Pulmonary artery endothelial cell (primary cell): ENCODE data around the gene NDRG3. TPM values are rescaled to one million over a fixed set of nuclear protein-coding genes. Genes with fewer than 3 reads are reported as not detected.

Source experiments
- DNase-seq: peaks from one replicate; pipeline ENCODE4 v3.0.0-alpha.2; 2011; ENCODE audit warnings: low read depth, low spot score
- total RNA-seq: library from RNA; depleted of rRNA; stranded (reverse); fragments of >200 nt; gene quantifications from 2 replicates; pipeline ENCODE4 v1.2.3, GENCODE V29; 2014

Gene NDRG3
- total RNA-seq: 18.2 and 21.4 TPM in 2 replicates

GRCh38 chr20:36745927-36746659 is at the start of gene NDRG3:
Gene NDRG3, minus strand, starts transcription at chr20:36746090. Its CDS starts 24,355 bp downstream, at chr20:36721735.
- DNase-seq: peak; percentile 63

GRCh38 chr20:36794116-36794474 is 48.2 kb upstream of the NDRG3 start:
- DNase-seq: no peak

- no peak for DNase-seq
Observed at GRCh38 chr20:36793294-36794115, 47.6 kb upstream of the NDRG3 start.

GRCh38 chr20:36792422-36792821 is 46.5 kb upstream of the NDRG3 start:
- DNase-seq: peak; percentile 55

GRCh38 chr20:36791862-36792261 is 46.0 kb upstream of the NDRG3 start:
- DNase-seq: no peak

- no peak for DNase-seq
Observed at GRCh38 chr20:36786663-36787062, 40.8 kb upstream of the NDRG3 start.

GRCh38 chr20:36786246-36786645 is 40.4 kb upstream of the NDRG3 start:
- no peak for DNase-seq

GRCh38 chr20:36785308-36785707 is 39.4 kb upstream of the NDRG3 start:
- DNase-seq: no peak

GRCh38 chr20:36784900-36785299 is 39.0 kb upstream of the NDRG3 start:
- DNase-seq: no peak

- no peak for DNase-seq
Observed at GRCh38 chr20:36784116-36784515, 38.2 kb upstream of the NDRG3 start.

- no peak for DNase-seq
Observed at GRCh38 chr20:36779656-36780025, 33.8 kb upstream of the NDRG3 start.

GRCh38 chr20:36778831-36779655 is 33.2 kb upstream of the NDRG3 start:
- no peak for DNase-seq

GRCh38 chr20:36777576-36777975 is 31.7 kb upstream of the NDRG3 start:
- no peak for DNase-seq

- DNase-seq: no peak
Observed at GRCh38 chr20:36777167-36777566, 31.3 kb upstream of the NDRG3 start.

GRCh38 chr20:36775826-36776225 is 29.9 kb upstream of the NDRG3 start:
- no peak for DNase-seq

GRCh38 chr20:36775196-36775595 is 29.3 kb upstream of the NDRG3 start:
- no peak for DNase-seq

GRCh38 chr20:36773597-36774390 is 27.9 kb upstream of the NDRG3 start, which contains the start of gene DSN1:
Gene DSN1, minus strand, starts transcription at chr20:36773763. Its CDS starts 2,305 bp downstream, at chr20:36771458.
- peak; percentile 88 for DNase-seq

- DNase-seq: no peak
Observed at GRCh38 chr20:36773107-36773596, 27.3 kb upstream of the NDRG3 start.

GRCh38 chr20:36770680-36771079 is 24.8 kb upstream of the NDRG3 start:
- no peak for DNase-seq

GRCh38 chr20:36768768-36769430 is 23.0 kb upstream of the NDRG3 start:
- DNase-seq: peak; percentile 74
